Smooth muscle cell (in vitro differentiated cells): ENCODE results near the gene CEPT1. TPM values are rescaled to one million over a fixed set of nuclear protein-coding genes. Genes with fewer than 3 reads are reported as not detected.
A peak's percentile ranks its signal among the peaks of the same experiment; 100 is the strongest.
"Not testable (repeated sequence)": the region's sequence is repeated elsewhere in the genome, so short reads cannot be mapped to it uniquely, and the experiment has no call there.

ENCODE experiments used
- DNase-seq: peaks from one replicate; lab custom pipeline; 2025; ENCODE audit not compliant: unreplicated experiment; lab: John Stamatoyannopoulos, UW
- H2AFZ ChIP-seq: fragments of 200-600 bp; sonication (generic); 2 replicates; pipeline ENCODE4 v1.6.0; 2016; ENCODE audit warnings: antibody characterized with exemption, low read depth, mild to moderate bottlenecking
- H3F3A ChIP-seq: fragments of 200-600 bp; sonication (generic); 2 replicates; pipeline ENCODE4 v1.6.0; 2017; ENCODE audit warnings: antibody characterized with exemption, low read depth
- H3K27ac ChIP-seq: fragments of 200-600 bp; sonication (generic); 2 replicates; pipeline ENCODE4 v1.5.1; 2016; ENCODE audit warnings: low read depth, mild to moderate bottlenecking
- H3K27me3 ChIP-seq: fragments of 200-600 bp; sonication (generic); 2 replicates; pipeline ENCODE4 v1.6.1; 2016; ENCODE audit warnings: low read depth, mild to moderate bottlenecking
- H3K36me3 ChIP-seq: fragments of 200-600 bp; sonication (generic); 2 replicates; pipeline ENCODE4 v1.5.1; 2016; ENCODE audit warnings: low read depth
- H3K4me1 ChIP-seq: fragments of 200-600 bp; sonication (generic); 2 replicates; pipeline ENCODE4 v1.5.1; 2016; ENCODE audit warnings: low read depth
- H3K4me2 ChIP-seq: fragments of 200-600 bp; sonication (generic); 2 replicates; pipeline ENCODE4 v1.6.0; 2016; ENCODE audit warnings: mild to moderate bottlenecking
- H3K4me3 ChIP-seq: fragments of 200-600 bp; sonication (generic); 2 replicates; pipeline ENCODE4 v1.5.1; 2016; ENCODE audit warnings: mild to moderate bottlenecking
- H3K79me2 ChIP-seq: fragments of 200-600 bp; sonication (generic); 2 replicates; pipeline ENCODE4 v1.6.0; 2016; ENCODE audit warnings: low read depth, mild to moderate bottlenecking
- H3K9ac ChIP-seq: fragments of 200-600 bp; sonication (generic); 2 replicates; pipeline ENCODE4 v1.6.0; 2016; ENCODE audit warnings: low read depth
- H3K9me3 ChIP-seq: fragments of 200-600 bp; sonication (generic); replicated peaks from 2 replicates; pipeline ENCODE4 v1.5.1; 2016; ENCODE audit warnings: low read depth
- H4K20me1 ChIP-seq: fragments of 200-600 bp; sonication (generic); 2 replicates; pipeline ENCODE4 v1.6.0; 2016; ENCODE audit warnings: low read depth
- CTCF ChIP-seq: fragments of 200-600 bp; sonication (generic); IDR thresholded peaks from 2 replicates; pipeline ENCODE4 v1.5.1; 2017; ENCODE audit warnings: borderline replicate concordance, mild to moderate bottlenecking, antibody characterized with exemption; ENCODE audit not compliant: insufficient read depth, poor library complexity, severe bottlenecking
- WGBS: methylation state at CpG from one replicate; pipeline ENCODE4 v1.1.7; 2016; ENCODE audit warnings: low lambda C conversion rate; 5-methylcytosine and 5-hydroxymethylcytosine counted together
- polyA plus RNA-seq: library from polyadenylated mRNA; unstranded; fragments of >200 nt; fragmentation: Nextera tagmentation; extraction: Ambion mirVana; gene quantifications from 2 replicates; pipeline ENCODE4 v1.2.1, GENCODE V29; 2016
- total RNA-seq: library from RNA; depleted of rRNA; stranded (reverse); fragments of >200 nt; gene quantifications from 2 replicates; pipeline ENCODE4 v1.2.3, GENCODE V29; 2014

CEPT1 gene
- total RNA-seq (36.8 and 44.5 TPM in 2 replicates), polyA plus RNA-seq (19.4 and 26.1 TPM in 2 replicates)

DNA sequence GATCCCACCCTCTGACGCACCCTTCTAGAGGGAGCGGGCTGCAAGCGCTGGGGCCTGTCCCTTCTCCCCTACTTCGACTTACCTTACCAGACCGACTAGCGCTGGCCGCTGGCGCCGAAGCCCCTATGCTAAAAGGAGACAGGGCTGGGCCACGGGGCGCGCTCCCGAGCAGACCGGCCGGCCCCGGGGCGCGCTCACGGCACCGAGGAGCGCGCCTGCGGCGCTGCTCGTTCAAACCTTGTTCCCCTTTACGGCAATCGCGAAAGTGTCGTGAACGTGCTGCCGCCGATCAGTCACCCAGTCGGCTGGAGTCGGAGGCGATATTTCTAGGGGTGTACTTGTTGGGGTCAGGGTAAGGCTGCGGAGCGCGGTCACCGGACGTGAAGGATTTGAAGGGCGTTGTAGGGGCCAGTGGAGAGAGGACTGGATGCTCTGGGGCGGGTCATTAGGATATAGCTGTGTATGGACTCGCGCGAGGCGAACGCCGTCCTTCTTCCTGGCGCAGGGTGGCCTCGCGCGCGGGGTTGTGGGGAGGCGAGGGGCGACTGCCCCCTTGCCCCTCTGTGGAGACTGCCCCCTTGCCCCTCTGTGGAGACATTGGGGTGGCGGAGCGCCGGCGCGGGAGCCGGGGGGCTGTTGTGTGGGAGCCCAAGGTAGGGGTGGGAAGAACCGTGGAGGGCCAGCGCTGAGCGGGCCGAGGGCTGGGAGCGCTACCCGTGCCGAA lies at the start of gene CEPT1, which contains the start of gene DRAM2:
CEPT1 (plus strand) TSS at position 268 of the 724 bp plus-strand sequence. CDS start 7,492 bp downstream, outside the sequence.
DRAM2 (minus strand) TSS at position 138 of the 724 bp plus-strand sequence. CDS start 8,539 bp downstream, outside the sequence.
- peaks cover 20% of the 10 kb centered on the region for H4K20me1 ChIP-seq
- H3K9ac ChIP-seq, result peak within 1 kb of the TSS; percentile 79
- H3K4me2 ChIP-seq, result peak within 1 kb of the TSS; percentile 91
- H2AFZ ChIP-seq, result peak within 1 kb of the TSS; percentile 99
- DNase-seq, result peak; percentile 62
- no peak for TF ChIP-seq CTCF
- peak within 1 kb of the TSS; percentile 78 for H3K27ac ChIP-seq
- H3K79me2 ChIP-seq, result peaks cover 68% of the 10 kb centered on the region
- H3F3A ChIP-seq, result peaks cover 6% of the 10 kb centered on the region
- 1% methylated on average over 51 of the region's 68 CpGs for WGBS
- H3K36me3 ChIP-seq, result no peaks in the 10 kb centered on the region
- H3K4me1 ChIP-seq, result peaks cover 23% of the 10 kb centered on the region
- H3K9me3 ChIP-seq, result no peaks in the 10 kb centered on the region
- peak within 1 kb of the TSS; percentile 92 for H3K4me3 ChIP-seq
- no peaks in the 10 kb centered on the region for H3K27me3 ChIP-seq

GRCh38 chr1:111095421-111095820 lies 44.6 kb upstream of the CEPT1 start:
- H2AFZ ChIP-seq, H3K4me3 ChIP-seq, H4K20me1 ChIP-seq, H3K4me2 ChIP-seq, H3F3A ChIP-seq, H3K4me1 ChIP-seq, H3K9me3 ChIP-seq, H3K27me3 ChIP-seq, H3K27ac ChIP-seq, H3K36me3 ChIP-seq, H3K79me2 ChIP-seq, H3K9ac ChIP-seq, DNase-seq: not testable (repeated sequence)
- 95% methylated on average over 3 of the region's 3 CpGs for WGBS

- no peak overlapping the region for H3K4me2 ChIP-seq
These were observed 42.5 kb upstream of the CEPT1 start for GRCh38 chr1:111097356-111098099.

More at GRCh38 chr1:111097356-111098099, 42.5 kb upstream of the CEPT1 start:
- TF ChIP-seq CTCF, result no peak
- no peak for DNase-seq
- no peak overlapping the region for H3K9ac ChIP-seq
- no peak overlapping the region for H3K27ac ChIP-seq
- no peaks in the 10 kb centered on the region for H4K20me1 ChIP-seq
- no peaks in the 10 kb centered on the region for H3K27me3 ChIP-seq
- WGBS, result 83% methylated on average over 2 of the region's 2 CpGs
- no peaks in the 10 kb centered on the region for H3K36me3 ChIP-seq
- H3K4me1 ChIP-seq, result no peaks in the 10 kb centered on the region
- no peaks in the 10 kb centered on the region for H3F3A ChIP-seq
- no peak overlapping the region for H3K4me3 ChIP-seq
- H2AFZ ChIP-seq, result no peak overlapping the region
- H3K9me3 ChIP-seq, result peaks cover 5% of the 10 kb centered on the region
- no peaks in the 10 kb centered on the region for H3K79me2 ChIP-seq
